Measurements from ENCODE around the gene WDR62.
A peak's percentile ranks its signal among the peaks of the same experiment; 100 is the strongest.

WDR62 gene

GRCh38 chr19:36079389-36079945, 24.8 kb downstream of the WDR62 start:
- DNase-seq (no peak), ATAC-seq (replicated peaks) (no peak)
- Mint-ChIP-seq H3K27ac (no peak overlapping the region), H3K4me1 (no peaks in the 10 kb centered on the region), H3K4me3 (no peak overlapping the region), H3K9me3 (no peaks in the 10 kb centered on the region), H3K27me3 (no peaks in the 10 kb centered on the region), H3K36me3 (peaks cover 16 to 40% of the 10 kb centered on the region in 2 donors)

GRCh38 chr19:36081385-36081784, 26.7 kb downstream of the WDR62 start:
- Mint-ChIP-seq H3K36me3 (peaks cover 17 to 43% of the 10 kb centered on the region in 2 donors), H3K9me3 (no peaks in the 10 kb centered on the region), H3K4me3 (no peak overlapping the region), H3K27ac (no peak overlapping the region), H3K4me1 (no peaks in the 10 kb centered on the region), H3K27me3 (no peaks in the 10 kb centered on the region)
- DNase-seq (no peak), ATAC-seq (replicated peaks) (no peak)

- H3K4me3 Mint-ChIP-seq, result no peak overlapping the region
- ATAC-seq (replicated peaks) (no peak), DNase-seq (no peak)
- no peaks in the 10 kb centered on the region for H3K27me3 Mint-ChIP-seq
- no peak overlapping the region for H3K27ac Mint-ChIP-seq
- peaks cover 18 to 44% of the 10 kb centered on the region in 2 donors for H3K36me3 Mint-ChIP-seq
- H3K9me3 Mint-ChIP-seq, result no peaks in the 10 kb centered on the region
- no peaks in the 10 kb centered on the region for H3K4me1 Mint-ChIP-seq
These were observed 27.2 kb downstream of the WDR62 start for GRCh38 chr19:36081894-36082293.

GRCh38 chr19:36082916-36083315, 28.2 kb downstream of the WDR62 start:
- no peaks in the 10 kb centered on the region for H3K4me1 Mint-ChIP-seq
- H3K27me3 Mint-ChIP-seq, result no peaks in the 10 kb centered on the region
- no peak overlapping the region for H3K27ac Mint-ChIP-seq
- no peak overlapping the region for H3K4me3 Mint-ChIP-seq
- no peaks in the 10 kb centered on the region for H3K9me3 Mint-ChIP-seq
- ATAC-seq (replicated peaks) (no peak), DNase-seq (no peak)
- H3K36me3 Mint-ChIP-seq, result peaks cover 19 to 46% of the 10 kb centered on the region in 2 donors

- H3K36me3 Mint-ChIP-seq, result peaks cover 23 to 48% of the 10 kb centered on the region in 2 donors
- no peaks in the 10 kb centered on the region for H3K4me1 Mint-ChIP-seq
- DNase-seq, result no peak
- H3K4me3 Mint-ChIP-seq, result no peak overlapping the region
- ATAC-seq (replicated peaks), result no peak
- no peaks in the 10 kb centered on the region for H3K27me3 Mint-ChIP-seq
- H3K9me3 Mint-ChIP-seq, result no peaks in the 10 kb centered on the region
- no peak overlapping the region for H3K27ac Mint-ChIP-seq
These were observed 29.7 kb downstream of the WDR62 start for GRCh38 chr19:36084231-36085009.

- Mint-ChIP-seq H3K4me3 (no peak overlapping the region), H3K27me3 (no peaks in the 10 kb centered on the region), H3K36me3 (peaks cover 20 to 48% of the 10 kb centered on the region in 2 donors), H3K27ac (no peak overlapping the region), H3K4me1 (no peaks in the 10 kb centered on the region), H3K9me3 (no peaks in the 10 kb centered on the region)
- ATAC-seq (replicated peaks) (no peak), DNase-seq (no peak)
These were observed 31.6 kb downstream of the WDR62 start for GRCh38 chr19:36086326-36086725.

GRCh38 chr19:36089847-36090246, 35.1 kb downstream of the WDR62 start:
- H3K4me1 Mint-ChIP-seq, result peaks cover 13 to 15% of the 10 kb centered on the region in 2 donors
- H3K36me3 Mint-ChIP-seq, result peaks cover 13 to 34% of the 10 kb centered on the region in 2 donors
- no peaks in the 10 kb centered on the region for H3K9me3 Mint-ChIP-seq
- DNase-seq (no peak), ATAC-seq (replicated peaks) (no peak)
- H3K27me3 Mint-ChIP-seq, result no peaks in the 10 kb centered on the region
- no peak overlapping the region for H3K27ac Mint-ChIP-seq
- H3K4me3 Mint-ChIP-seq, result no peak overlapping the region

- no peak for DNase-seq
- no peaks in the 10 kb centered on the region for H3K27me3 Mint-ChIP-seq
- peak overlapping the region; percentile 42 for H3K27ac Mint-ChIP-seq
- no peaks in the 10 kb centered on the region for H3K9me3 Mint-ChIP-seq
- peaks cover 13 to 30% of the 10 kb centered on the region in 2 donors for H3K36me3 Mint-ChIP-seq
- no peak for ATAC-seq (replicated peaks)
- H3K4me3 Mint-ChIP-seq, result no peak overlapping the region
- H3K4me1 Mint-ChIP-seq, result peaks cover 13 to 15% of the 10 kb centered on the region in 2 donors
These were observed 36.4 kb downstream of the WDR62 start for GRCh38 chr19:36090910-36091695.

- no peak overlapping the region for H3K4me3 Mint-ChIP-seq
- peaks cover 16 to 34% of the 10 kb centered on the region in 2 donors for H3K36me3 Mint-ChIP-seq
- peak in 1 of 2 donors; percentile 13 for ATAC-seq (replicated peaks)
These were observed 37.9 kb downstream of the WDR62 start for GRCh38 chr19:36092566-36092965.

GRCh38 chr19:36093146-36093662, 38.5 kb downstream of the WDR62 start:
- ATAC-seq (replicated peaks) (peak; percentile 77 to 87), DNase-seq (no peak)
- H3K4me3 Mint-ChIP-seq, result peak overlapping the region in 1 of 2 donors; percentile 4
- H3K36me3 Mint-ChIP-seq, result peaks cover 16 to 34% of the 10 kb centered on the region in 2 donors
- peak overlapping the region; percentile 87 for H3K27ac Mint-ChIP-seq
- no peaks in the 10 kb centered on the region for H3K27me3 Mint-ChIP-seq
- peaks cover 13 to 15% of the 10 kb centered on the region in 2 donors for H3K4me1 Mint-ChIP-seq
- no peaks in the 10 kb centered on the region for H3K9me3 Mint-ChIP-seq

More at GRCh38 chr19:36092566-36092965, 37.9 kb downstream of the WDR62 start:
- Mint-ChIP-seq H3K9me3 (no peaks in the 10 kb centered on the region), H3K27me3 (no peaks in the 10 kb centered on the region), H3K4me1 (peaks cover 13 to 15% of the 10 kb centered on the region in 2 donors), H3K27ac (peak overlapping the region; percentile 71)
- no peak for DNase-seq

GRCh38 chr19:36093687-36094086, 39.0 kb downstream of the WDR62 start:
- ATAC-seq (replicated peaks), result peak in 1 of 2 donors; percentile 2
- Mint-ChIP-seq H3K36me3 (peaks cover 14 to 31% of the 10 kb centered on the region in 2 donors), H3K9me3 (no peaks in the 10 kb centered on the region)

GRCh38 chr19:36097036-36097435, 42.3 kb downstream of the WDR62 start:
- Mint-ChIP-seq H3K27me3 (no peaks in the 10 kb centered on the region), H3K4me3 (no peak overlapping the region), H3K4me1 (peaks cover 13 to 15% of the 10 kb centered on the region in 2 donors), H3K36me3 (peaks cover 10 to 20% of the 10 kb centered on the region in 2 donors), H3K9me3 (no peaks in the 10 kb centered on the region), H3K27ac (peak overlapping the region; percentile 37)
- DNase-seq (no peak), ATAC-seq (replicated peaks) (no peak)

More at GRCh38 chr19:36093687-36094086, 39.0 kb downstream of the WDR62 start:
- Mint-ChIP-seq H3K27ac (peak overlapping the region; percentile 87), H3K4me3 (no peak overlapping the region), H3K27me3 (no peaks in the 10 kb centered on the region), H3K4me1 (peaks cover 13 to 15% of the 10 kb centered on the region in 2 donors)
- DNase-seq, result no peak

GRCh38 chr19:36099166-36099785, 44.6 kb downstream of the WDR62 start:
- no peaks in the 10 kb centered on the region for H3K27me3 Mint-ChIP-seq
- no peaks in the 10 kb centered on the region for H3K9me3 Mint-ChIP-seq
- H3K27ac Mint-ChIP-seq, result no peak overlapping the region
- peaks cover 9 to 16% of the 10 kb centered on the region in 2 donors for H3K36me3 Mint-ChIP-seq
- H3K4me3 Mint-ChIP-seq, result no peak overlapping the region
- DNase-seq (no peak), ATAC-seq (replicated peaks) (no peak)
- H3K4me1 Mint-ChIP-seq, result no peaks in the 10 kb centered on the region

GRCh38 chr19:36100476-36100875, 45.8 kb downstream of the WDR62 start:
- no peak for ATAC-seq (replicated peaks)
- no peak overlapping the region for H3K27ac Mint-ChIP-seq

More at GRCh38 chr19:36100476-36100875, 45.8 kb downstream of the WDR62 start:
- no peak for DNase-seq
- peaks cover 9 to 16% of the 10 kb centered on the region in 2 donors for H3K36me3 Mint-ChIP-seq
- H3K27me3 Mint-ChIP-seq, result no peaks in the 10 kb centered on the region
- no peak overlapping the region for H3K4me3 Mint-ChIP-seq
- no peaks in the 10 kb centered on the region for H3K4me1 Mint-ChIP-seq
- no peaks in the 10 kb centered on the region for H3K9me3 Mint-ChIP-seq

Measured in stimulated activated naive B cell treated with anti-CD40 and anti-IgM and Interleukin-4, amounts not matched to agents 10 μg/mL and 1 μg/mL and 100 μg/mL, for 72 hours (primary cell).